Thyroid gland (tissue), 4 donors: ENCODE data around the gene SLC10A2.

Experiments used
- POLR2A ChIP-seq, 2 donors: fragments of 450-650 bp; IDR thresholded peaks; one replicate each; pipeline ENCODE4 v1.6.1; 2017; ENCODE audit warnings: antibody characterized with exemption in 2 of 2, mild to moderate bottlenecking in 2 of 2, moderate library complexity in 1 of 2
- TF ChIP-seq, protein P1 (sequence below), 6 experiments: fragments of 200-600 bp in 3 of 6; fragments of 450-650 bp in 3 of 6; sonication (generic) in 3 of 6; IDR thresholded peaks; one replicate each; pipeline ENCODE4 v1.5.1; 2016 to 2019; ENCODE audit warnings: antibody characterized with exemption in 6 of 6, mild to moderate bottlenecking in 2 of 6, inconsistent platforms in 1 of 6, moderate library complexity in 1 of 6

DNA sequence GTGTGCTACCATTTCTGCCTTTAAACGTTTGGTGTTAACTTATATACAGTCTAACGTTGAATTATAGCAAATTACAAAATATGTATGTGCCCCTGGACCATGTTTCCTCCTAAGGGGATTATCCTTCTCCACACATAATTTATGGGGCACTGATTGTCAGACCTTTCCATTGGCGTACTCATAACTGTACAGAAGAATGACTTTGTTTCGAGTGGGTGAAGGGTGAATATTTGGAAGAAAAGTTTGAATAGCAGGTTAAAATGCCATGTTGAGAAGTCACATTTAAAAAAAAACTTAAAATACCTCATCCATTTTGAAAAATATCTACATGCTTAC is 58.8 kb downstream of the SLC10A2 start:
- TF ChIP-seq POLR2A (IDR thresholded peaks at IDR 0.05) = no peak
- TF ChIP-seq, protein P1, sequence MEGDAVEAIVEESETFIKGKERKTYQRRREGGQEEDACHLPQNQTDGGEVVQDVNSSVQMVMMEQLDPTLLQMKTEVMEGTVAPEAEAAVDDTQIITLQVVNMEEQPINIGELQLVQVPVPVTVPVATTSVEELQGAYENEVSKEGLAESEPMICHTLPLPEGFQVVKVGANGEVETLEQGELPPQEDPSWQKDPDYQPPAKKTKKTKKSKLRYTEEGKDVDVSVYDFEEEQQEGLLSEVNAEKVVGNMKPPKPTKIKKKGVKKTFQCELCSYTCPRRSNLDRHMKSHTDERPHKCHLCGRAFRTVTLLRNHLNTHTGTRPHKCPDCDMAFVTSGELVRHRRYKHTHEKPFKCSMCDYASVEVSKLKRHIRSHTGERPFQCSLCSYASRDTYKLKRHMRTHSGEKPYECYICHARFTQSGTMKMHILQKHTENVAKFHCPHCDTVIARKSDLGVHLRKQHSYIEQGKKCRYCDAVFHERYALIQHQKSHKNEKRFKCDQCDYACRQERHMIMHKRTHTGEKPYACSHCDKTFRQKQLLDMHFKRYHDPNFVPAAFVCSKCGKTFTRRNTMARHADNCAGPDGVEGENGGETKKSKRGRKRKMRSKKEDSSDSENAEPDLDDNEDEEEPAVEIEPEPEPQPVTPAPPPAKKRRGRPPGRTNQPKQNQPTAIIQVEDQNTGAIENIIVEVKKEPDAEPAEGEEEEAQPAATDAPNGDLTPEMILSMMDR (IDR thresholded peaks at IDR 0.05) = no peak
